ENCODE measurements around the gene RCN1. TPM values are rescaled to one million over a fixed set of nuclear protein-coding genes. Genes with fewer than 3 reads are reported as not detected.

RCN1 gene
- total and polyA plus RNA-seq, 2 donors (not counting 3 experiments of a cell fraction or from before 2014, with no cell fraction given), result 174 to 285 TPM

DNA sequence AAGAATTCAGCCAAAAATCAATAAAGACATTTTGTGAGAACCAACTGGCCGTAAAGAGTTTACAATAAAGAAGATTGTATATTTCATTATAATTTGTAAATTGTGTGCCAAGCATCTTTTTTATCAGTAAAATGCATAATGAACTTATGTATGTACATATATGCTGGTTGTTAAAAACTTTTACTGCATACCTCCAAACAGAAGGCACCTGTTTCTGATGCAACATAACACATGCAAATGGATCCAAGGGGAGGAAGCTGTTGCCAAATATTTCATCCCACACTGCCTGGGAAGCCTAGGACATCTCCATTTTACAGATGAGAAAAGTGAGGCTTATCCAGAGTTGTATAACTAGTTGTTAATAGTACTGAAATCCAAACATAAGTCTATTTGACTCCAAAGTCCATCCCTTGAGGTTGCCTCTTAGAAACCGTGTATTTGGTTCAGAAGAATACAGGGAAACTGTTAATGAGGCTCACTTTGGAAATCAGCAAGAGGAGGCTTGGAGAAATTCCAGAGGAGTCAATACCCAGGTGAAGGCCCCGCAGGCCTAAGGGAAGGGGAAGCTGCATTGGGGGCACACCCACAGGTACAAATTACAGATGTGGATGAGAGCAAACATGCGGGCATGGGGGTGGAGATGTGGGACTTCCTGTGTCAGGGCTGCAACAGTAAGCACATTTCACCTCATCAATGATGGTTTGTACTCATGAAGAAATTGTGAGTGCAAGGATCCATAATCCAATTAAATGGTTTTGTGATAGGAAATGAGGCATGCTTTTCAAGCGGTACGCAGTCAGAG is 51.1 kb downstream of the RCN1 start:
- Histone ChIP-seq H4K20me1 (replicated peaks; ENCODE audit: control insufficient read depth, extremely low read depth, insufficient read depth, low read length) (no peaks in the 10 kb centered on the region), H3K9ac (replicated peaks; ENCODE audit: extremely low read depth, insufficient read depth, low read length) (no peak overlapping the region), H2AFZ (ENCODE audit: low read depth, low read length) (no peak overlapping the region), H3K9me3 (replicated peaks; ENCODE audit: control insufficient read depth, insufficient read depth, low read length) (no peaks in the 10 kb centered on the region), H3K36me3 (ENCODE audit: control insufficient read depth in 2 of 2, extremely low read depth in 1 of 2, insufficient read depth in 2 of 2, low read length in 2 of 2) (no peaks in the 10 kb centered on the region), H3K79me2 (ENCODE audit: control insufficient read depth, insufficient read depth, low read length) (no peaks in the 10 kb centered on the region), H3K4me2 (ENCODE audit: insufficient read depth, low read length) (no peak overlapping the region), H3K27me3 (ENCODE audit: control insufficient read depth in 2 of 2, insufficient read depth in 2 of 2, low read length in 2 of 2) (peaks cover 0 to 6% of the 10 kb centered on the region in 2 experiments), H3K4me1 (ENCODE audit: control insufficient read depth, extremely low read depth, insufficient read depth, low read length) (peaks cover 10% of the 10 kb centered on the region), H3K9me1 (replicated peaks; ENCODE audit: control insufficient read depth, extremely low read depth, insufficient read depth, low read length) (no peaks in the 10 kb centered on the region), H3K4me3 (replicated peaks in 1 of 3; ENCODE audit: insufficient read depth in 1 of 3, low read depth in 1 of 3, low read length in 3 of 3) (no peak overlapping the region), H3K27ac (ENCODE audit: insufficient read depth, low read depth, low read length) (no peak overlapping the region)
- DNase-seq (ENCODE audit: low read depth, low spot score) (no peak), FAIRE-seq (no peak)
- no TSS peak for BruUV-seq (replicated peaks)
- dilution Hi-C loops (cut with MboI; ENCODE audit: extremely low pct_ligation_motif_present, low sequenced_read_pairs) (no loop called here), intact Hi-C loops (cut with micrococcal nuclease) (no loop called here)
- ChIA-PET POLR2A (no interaction called here), CTCF (no interaction called here)
- TF ChIP-seq MYC (IDR thresholded peaks at IDR 0.05; ENCODE audit: low read depth, low read length), result no peak
- TF ChIP-seq, protein P1, sequence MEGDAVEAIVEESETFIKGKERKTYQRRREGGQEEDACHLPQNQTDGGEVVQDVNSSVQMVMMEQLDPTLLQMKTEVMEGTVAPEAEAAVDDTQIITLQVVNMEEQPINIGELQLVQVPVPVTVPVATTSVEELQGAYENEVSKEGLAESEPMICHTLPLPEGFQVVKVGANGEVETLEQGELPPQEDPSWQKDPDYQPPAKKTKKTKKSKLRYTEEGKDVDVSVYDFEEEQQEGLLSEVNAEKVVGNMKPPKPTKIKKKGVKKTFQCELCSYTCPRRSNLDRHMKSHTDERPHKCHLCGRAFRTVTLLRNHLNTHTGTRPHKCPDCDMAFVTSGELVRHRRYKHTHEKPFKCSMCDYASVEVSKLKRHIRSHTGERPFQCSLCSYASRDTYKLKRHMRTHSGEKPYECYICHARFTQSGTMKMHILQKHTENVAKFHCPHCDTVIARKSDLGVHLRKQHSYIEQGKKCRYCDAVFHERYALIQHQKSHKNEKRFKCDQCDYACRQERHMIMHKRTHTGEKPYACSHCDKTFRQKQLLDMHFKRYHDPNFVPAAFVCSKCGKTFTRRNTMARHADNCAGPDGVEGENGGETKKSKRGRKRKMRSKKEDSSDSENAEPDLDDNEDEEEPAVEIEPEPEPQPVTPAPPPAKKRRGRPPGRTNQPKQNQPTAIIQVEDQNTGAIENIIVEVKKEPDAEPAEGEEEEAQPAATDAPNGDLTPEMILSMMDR (IDR thresholded peaks at IDR 0.05; ENCODE audit: extremely low read depth in 1 of 2, insufficient read depth in 1 of 2, low read depth in 1 of 2, low read length in 2 of 2), result no peak
- no peak for TF ChIP-seq JUN (IDR thresholded peaks at IDR 0.05; ENCODE audit: borderline replicate concordance, insufficient read depth, insufficient read length, low read depth)
- no peak for TF ChIP-seq EZH2 (IDR thresholded peaks at IDR 0.05; ENCODE audit: borderline replicate concordance, low read depth, low read length, severe bottlenecking)
- TF ChIP-seq, protein P2, sequence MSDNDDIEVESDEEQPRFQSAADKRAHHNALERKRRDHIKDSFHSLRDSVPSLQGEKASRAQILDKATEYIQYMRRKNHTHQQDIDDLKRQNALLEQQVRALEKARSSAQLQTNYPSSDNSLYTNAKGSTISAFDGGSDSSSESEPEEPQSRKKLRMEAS (IDR thresholded peaks at IDR 0.05; ENCODE audit: insufficient read depth, insufficient read length), result no peak
- TF ChIP-seq POLR2AphosphoS5 (IDR thresholded peaks at IDR 0.05; ENCODE audit: insufficient read depth, low read depth, low read length), result no peak
- TF ChIP-seq FOS (IDR thresholded peaks at IDR 0.05; ENCODE audit: borderline replicate concordance, insufficient read depth, low read length), result no peak
- TF ChIP-seq GATA2 (IDR thresholded peaks at IDR 0.05; ENCODE audit: insufficient read depth, insufficient read length, low read depth, low read length), result no peak
- TF ChIP-seq POLR2A (IDR thresholded peaks at IDR 0.05; ENCODE audit: low read depth, low read length), result no peak
